GM12864 (cell line): ENCODE results near the gene ADNP.
"Not testable (repeated sequence)": the region's sequence is repeated elsewhere in the genome, so short reads cannot be mapped to it uniquely, and the experiment has no call there.

Source experiments
- DNase-seq: peaks from one replicate; pipeline ENCODE4 v3.0.0-alpha.2; 2011; ENCODE audit warnings: low read depth
- H3K4me3 ChIP-seq: 2 replicates; pipeline ENCODE4 v1.5.1; 2011; ENCODE audit warnings: mild to moderate bottlenecking, low read depth, low read length, control low read depth
- CTCF ChIP-seq: IDR thresholded peaks from 2 replicates; pipeline ENCODE4 v1.5.1; 2011; ENCODE audit warnings: low read depth, mild to moderate bottlenecking, moderate library complexity, low read length, control low read depth, inconsistent platforms; ENCODE audit errors: missing control alignments

Gene ADNP

DNA sequence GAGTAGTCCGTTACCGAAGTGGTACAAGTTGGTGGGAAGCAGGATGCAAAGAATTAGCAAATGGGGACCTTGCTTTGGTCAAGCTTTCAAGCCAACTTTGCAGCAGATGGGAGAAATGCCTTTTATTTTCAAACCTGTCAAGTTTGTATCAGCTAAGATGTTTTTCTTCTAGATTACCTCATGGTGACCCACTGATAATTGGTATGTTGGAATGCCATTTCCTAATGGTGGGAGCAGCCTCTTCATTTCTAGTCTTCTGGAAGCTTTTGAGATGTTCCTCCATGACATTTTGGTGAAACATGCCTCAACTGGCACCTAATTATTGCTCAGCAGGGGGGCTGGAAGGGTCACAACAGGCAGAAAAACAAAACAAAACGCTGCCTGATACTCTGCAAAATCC lies 43.7 kb downstream of the ADNP start:
- TF ChIP-seq CTCF = no peak
- no peak overlapping the region for H3K4me3 ChIP-seq
- DNase-seq = no peak

GRCh38 chr20:50886184-50886790 lies 45.0 kb downstream of the ADNP start:
- no peak for DNase-seq
- no peak for TF ChIP-seq CTCF
- H3K4me3 ChIP-seq = no peak overlapping the region

- TF ChIP-seq CTCF = no peak
- DNase-seq = no peak
- no peak overlapping the region for H3K4me3 ChIP-seq
These were observed 45.5 kb downstream of the ADNP start for GRCh38 chr20:50885781-50886180.

DNA sequence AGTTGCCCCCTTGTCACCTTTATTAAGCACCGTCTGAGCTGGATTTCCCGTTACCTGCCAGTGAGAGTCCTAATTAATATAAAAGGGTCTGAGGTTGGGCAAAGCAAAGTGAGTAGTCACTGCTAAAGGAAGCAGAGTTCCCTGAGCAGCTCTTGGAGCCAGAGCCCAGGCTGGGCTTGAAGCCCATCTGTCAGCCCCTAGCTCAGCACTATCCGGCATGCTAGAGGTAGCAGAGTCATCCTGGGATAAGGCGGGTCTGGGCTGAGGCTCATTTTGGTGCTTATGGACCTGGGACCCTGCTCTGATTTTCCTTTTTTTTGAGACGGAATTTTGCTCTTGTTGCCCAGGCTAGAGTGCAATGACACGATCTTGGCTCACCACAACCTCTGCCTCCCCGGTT lies 46.2 kb downstream of the ADNP start:
- no peak for DNase-seq
- TF ChIP-seq CTCF = no peak
- H3K4me3 ChIP-seq = no peak overlapping the region

DNA sequence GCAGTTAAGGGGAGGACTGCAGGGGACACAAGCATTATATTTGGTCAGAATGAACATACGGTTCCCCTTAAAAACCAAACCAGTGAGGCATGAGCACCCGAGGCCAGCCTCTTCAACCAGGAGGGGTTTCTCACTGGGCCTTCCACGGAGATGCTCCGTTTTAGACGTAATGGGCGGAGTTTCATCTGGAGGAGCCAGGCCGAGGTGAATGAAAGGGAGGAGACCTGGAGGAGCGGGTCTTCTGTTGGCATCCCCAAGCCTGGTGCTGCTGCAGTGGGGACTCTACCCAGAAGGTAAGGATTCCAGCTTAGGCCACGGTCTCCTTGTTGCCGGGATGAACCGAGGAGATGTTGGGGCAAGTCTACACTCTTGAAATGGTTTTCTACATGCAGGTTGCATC lies 47.4 kb downstream of the ADNP start:
- TF ChIP-seq CTCF = no peak
- DNase-seq = no peak
- no peak overlapping the region for H3K4me3 ChIP-seq

DNA sequence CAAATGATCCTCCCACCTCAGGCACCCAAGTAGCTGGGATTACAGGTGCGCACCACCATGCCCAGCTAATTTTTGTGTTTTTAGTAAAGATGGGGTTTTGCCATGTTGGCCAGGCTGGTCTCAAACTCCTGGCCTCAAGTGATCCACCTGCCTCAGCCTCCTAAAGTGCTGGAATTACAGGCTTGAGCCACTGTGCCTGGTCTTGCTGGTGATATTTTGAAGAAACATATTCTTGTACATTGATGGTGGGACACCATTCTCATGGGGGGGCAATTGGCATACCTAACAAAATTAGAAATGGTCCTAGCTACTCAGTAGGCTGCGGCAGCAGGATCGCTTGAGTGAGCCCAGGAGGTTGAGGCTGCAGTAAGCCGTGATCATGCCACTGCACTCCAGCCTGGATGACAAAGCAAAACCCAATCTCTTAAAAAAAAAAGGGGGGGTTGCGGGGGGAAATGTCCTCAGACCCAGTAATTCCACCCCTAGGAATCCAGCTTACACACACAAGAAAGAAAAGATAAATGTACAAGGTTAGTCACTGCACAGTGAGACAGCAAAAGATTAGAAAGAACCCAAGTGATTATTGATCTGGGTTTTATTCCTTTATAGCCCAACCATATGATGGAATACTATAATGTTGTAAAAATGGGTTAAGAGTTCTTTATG lies 49.3 kb downstream of the ADNP start:
- not testable (repeated sequence) for H3K4me3 ChIP-seq, DNase-seq

DNA sequence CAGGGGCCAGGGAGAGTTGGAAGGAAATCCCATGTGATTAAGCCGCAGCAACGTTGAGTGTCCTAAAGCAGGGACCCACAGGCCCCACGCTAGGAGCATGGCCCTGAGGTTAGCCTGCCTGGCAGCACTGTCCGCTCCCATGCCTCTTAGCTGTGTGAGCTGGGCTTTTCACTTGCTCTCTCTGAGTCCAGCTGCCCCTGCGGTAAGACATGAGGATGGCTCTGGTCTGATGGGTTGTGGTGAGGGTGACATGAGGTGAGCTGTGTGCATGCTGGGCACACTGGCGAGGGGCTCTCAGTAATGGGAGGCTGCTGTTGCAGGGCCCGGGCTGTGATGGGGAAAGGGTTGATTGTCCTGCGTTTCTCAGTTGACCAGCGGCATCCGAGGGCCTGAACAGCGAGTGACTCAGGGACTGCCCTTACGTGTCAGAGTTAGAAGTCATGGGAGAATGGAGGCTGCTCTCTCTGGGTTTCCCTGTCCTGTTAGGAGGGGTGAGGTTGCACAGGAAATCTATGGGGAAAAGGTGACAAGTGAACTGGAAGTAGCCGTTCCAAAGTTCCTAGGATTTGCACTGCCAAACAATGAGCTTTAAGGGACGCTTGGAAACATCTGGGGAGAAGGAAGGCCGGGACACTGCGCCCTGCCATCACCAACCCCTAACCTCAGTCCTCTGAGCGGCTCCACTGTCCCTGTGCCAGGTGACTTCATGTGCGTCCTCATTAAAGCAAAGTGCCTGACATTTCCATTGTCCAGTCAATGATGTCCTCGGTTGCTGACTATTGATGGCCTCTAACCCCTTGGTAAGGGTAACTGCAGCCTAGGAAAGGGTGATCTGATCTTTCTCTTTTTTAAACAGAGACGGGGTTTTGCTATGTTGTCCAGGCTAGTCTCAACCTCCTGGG lies 51.3 kb downstream of the ADNP start:
- TF ChIP-seq CTCF = no peak
- H3K4me3 ChIP-seq = no peak overlapping the region
- no peak for DNase-seq
